Stimulated activated CD4-positive, alpha-beta T cell treated with anti-CD3 and anti-CD28 coated beads, Interleukin-1b, Interleukin-23, amount 100 ng/mL, for 4 hours (primary cell): Measurements from ENCODE around the gene SLX9.
A peak's percentile ranks its signal among the peaks of the same experiment; 100 is the strongest.

Experiments
- DNase-seq, 2 donors: peaks; one replicate each; pipeline ENCODE4 v3.0.0-alpha.2; 2020; ENCODE audit warnings: low read depth in 2 of 2

Gene SLX9

DNA sequence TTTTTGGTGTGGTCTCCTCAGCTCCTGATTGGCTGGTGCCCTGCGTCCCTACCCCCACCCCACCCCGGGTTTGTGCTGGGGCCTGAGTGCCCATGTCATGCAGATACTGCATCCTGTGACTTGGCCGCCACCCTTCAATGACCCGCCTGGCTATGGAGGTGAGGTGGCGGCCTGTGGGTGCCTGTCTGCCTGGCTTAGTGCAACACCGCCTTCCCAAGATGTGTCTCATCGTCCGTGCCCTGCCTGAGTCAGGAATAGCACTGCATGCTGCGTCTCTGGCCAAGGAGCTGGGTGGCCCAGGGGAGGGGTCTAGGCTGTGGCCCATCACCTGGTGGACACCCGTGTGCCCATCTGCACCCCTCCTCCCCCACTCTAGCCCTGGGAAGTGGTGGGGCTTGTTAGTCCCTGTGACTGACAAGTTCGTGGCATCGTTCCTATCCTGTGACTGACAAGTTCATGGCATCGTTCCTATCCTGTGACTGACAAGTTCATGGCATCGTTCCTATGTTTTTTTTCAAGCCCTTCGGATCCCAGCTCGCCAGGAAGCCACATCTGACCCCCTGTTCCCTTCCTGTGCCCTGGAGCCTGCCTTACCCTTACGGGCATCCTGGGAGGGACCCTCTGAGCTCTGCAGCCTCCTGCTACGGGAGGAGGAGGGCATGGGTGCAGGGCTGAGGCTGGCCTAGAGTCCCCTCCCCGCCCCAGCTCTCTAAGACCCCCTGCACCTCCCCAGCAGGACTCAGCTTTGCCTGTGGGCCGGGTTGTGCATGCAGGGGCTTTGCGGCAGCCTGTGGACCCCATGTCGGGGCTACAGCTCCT lies 7.5 kb downstream of the SLX9 start:
- no peak for DNase-seq

DNA sequence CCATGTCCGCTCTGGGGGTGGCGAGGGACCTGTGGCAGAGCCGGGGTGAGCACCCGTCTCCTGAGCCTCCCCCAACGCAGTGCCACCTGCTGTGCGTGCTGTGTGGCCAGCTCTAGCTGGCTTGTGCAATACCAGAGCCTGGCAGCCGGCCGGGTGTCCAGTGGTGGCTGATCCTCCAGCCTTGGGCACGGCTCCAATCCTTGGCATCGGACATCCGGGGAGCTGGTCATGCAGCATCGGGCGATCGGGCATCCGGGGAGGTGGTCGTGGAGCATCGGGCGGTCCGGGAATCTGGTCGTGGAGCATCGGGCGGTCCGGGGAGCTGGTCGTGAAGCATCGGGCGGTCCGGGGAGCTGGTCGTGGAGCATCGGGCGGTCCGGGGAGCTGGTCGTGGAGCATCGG lies 8.1 kb downstream of the SLX9 start:
- DNase-seq = no peak

DNA sequence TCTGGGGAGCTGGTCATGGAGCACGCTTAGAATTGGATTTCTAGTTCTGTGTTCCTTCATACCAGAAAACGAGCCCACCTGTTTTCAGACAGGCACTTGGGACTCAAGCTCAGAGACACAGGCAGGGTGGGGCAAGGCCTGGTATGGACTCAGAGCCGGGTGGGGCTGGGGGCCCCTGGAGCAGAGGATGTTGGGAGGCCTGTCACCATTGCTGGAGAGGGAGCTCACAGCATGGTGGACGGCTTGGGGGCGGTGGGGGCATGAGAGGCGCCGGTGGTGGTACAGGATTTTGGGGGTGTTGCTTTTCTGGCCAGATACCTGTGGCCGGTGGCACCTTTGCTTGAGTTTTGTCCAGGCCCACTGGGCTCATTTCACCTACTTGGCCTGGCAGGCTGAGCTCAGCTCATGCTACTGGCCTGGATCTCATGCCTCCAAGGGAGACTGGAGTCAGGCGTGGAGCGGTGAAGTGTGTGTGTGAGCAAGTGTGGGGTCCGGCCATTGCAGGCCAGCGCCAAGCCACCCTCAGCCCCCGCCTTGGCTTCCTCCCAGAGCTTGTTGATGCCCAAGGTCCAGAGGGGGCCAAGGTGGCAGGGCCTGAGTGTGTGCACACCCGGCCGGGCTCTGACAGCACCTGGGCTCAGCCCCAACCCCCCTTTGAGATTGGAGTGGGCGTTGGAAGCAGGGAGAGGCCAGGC lies 8.7 kb downstream of the SLX9 start:
- DNase-seq = no peak

DNA sequence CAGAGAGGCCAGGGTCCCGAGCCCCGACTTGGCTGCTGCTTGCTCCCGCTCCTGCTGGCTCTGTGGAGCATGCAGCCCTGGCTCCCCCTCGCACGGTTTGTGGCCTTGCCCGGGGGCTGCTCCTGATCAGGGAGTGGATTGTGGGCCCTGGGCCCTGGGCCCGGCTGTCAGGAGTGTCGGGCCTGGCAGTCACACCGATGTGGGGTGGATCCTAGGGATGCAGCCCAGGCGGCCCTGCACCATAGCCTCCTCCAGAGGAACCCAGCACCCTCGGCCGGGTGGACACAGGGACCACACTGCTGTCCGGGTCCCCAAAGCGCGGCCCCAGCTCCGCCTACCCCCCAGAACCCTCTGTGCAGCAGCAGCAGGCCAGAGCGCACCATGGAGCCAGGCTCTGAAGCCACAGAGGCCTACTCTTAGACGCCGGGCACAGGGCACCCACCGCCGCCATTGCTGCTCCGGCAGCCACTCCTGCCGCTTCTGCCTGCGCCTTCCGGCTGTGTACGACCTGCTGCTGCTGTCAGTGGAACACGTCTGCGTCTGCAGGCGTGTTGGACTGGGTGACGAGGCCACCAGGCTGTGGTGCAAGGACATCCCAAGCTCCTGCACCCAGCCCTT lies 9.4 kb downstream of the SLX9 start:
- no peak for DNase-seq

DNA sequence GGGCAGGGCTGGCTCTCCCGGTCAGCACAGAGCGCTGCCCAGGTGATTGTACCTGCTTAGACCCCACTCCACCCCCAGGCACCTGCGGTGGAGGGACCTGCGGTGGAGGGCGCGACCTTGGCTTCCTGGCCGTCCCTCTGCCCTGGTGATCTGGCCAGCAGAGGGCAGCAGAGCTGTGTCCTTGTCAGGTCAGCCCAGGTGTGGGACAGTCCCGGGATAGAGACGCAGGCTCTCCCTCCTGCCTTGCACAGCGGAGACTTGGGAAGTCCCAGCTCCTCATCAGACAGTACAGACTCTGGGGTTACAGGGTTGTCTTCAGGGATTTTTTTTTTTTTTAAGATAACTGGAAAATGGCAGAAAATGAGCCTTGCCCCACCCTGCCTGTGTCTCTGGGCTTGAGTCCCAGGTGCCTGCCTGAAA lies 10.0 kb downstream of the SLX9 start:
- DNase-seq = peak; percentile 78 to 80

DNA sequence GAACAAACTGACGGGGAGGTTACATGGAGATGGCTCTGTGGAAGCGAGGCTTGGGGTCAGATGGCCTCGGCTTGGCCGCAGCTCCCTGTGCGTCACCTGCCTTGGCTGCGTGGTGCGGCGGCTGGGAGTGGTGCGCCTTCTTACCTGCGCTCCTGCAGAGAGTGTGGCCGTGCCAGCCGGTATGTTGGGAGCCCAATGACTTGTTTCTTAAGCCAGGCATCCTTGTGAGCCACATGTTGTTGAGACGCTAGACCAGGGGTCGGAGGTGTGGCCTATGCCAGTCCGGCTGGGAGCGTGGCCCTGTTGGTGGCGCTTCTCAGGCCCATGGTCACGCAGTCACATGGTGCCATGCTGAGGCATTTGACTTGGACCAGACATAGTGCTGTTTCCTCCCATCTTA lies 10.5 kb downstream of the SLX9 start:
- DNase-seq = no peak

DNA sequence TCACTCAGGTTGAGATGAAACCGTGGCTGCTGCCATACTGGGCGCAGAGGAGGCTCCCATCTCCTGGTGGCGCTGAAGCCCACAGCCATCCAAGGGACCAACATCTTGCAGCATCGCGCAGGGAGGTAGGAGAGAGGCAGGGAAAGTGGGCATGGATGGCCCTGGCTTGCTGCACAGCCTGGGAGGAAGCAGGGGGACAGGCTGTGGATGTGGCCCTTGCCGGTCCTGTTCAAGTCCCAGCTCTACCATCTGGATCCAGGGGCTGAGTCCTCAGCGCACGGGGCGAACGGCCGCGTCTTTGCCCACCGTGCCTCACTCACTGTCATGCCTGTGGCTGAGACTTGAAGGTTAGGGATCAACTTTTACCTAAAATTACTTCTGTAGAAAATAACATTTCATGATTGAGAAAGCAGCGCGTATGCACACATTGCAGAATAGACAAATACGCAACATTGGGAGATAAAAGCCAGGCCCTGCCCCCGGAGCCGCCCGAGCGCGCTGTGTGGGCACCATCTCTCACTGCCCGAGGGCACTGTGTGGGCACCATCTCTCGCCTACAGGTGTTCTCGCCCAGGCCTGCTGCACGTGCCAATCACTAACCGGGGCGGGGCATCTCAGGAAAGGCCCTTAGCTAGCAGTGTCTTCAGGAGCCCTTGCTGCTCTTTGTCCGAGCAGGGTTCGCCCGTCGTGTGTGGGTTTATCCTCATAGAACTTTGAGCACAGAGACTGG lies 11.5 kb downstream of the SLX9 start:
- no peak for DNase-seq

DNA sequence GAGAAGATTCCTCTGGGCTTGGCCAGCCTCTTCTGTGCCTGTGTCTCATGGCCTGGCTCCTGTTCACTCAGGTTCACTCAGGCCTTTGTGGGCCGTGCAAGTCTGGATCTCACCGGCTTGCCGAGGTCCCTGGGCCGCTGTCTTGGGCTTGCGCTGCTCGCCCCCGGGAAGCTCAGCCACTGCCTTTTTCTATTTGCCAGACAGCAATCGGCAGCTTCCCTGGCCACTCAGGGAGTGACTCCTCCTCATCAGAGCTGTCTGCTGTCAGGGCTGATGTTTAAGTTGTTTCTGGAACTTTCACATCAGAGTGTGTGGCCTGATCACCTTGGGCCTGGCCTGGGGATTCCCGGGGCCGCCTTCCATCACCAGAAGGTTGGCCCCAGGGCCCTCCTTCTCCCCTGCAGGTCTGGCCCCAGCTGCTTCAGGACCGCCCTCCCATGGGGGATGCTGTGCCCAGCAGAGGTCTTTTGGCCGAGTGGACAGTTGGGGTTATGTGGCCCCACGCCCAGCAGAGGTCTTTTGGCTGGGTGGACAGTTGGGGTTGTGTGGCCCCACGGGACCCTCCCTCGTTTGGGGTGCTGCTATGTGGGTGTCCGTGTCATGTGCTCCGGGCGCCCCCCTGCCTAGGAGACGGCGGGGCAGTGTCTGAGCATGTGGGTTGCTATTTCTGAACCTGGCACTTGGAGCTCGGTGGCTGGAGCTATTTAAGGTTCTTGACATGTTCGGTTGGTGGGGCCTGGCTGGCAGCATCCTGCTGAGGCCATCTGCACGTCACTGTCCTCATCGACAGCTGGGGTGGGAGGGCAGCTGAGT lies 12.5 kb downstream of the SLX9 start:
- DNase-seq = no peak

DNA sequence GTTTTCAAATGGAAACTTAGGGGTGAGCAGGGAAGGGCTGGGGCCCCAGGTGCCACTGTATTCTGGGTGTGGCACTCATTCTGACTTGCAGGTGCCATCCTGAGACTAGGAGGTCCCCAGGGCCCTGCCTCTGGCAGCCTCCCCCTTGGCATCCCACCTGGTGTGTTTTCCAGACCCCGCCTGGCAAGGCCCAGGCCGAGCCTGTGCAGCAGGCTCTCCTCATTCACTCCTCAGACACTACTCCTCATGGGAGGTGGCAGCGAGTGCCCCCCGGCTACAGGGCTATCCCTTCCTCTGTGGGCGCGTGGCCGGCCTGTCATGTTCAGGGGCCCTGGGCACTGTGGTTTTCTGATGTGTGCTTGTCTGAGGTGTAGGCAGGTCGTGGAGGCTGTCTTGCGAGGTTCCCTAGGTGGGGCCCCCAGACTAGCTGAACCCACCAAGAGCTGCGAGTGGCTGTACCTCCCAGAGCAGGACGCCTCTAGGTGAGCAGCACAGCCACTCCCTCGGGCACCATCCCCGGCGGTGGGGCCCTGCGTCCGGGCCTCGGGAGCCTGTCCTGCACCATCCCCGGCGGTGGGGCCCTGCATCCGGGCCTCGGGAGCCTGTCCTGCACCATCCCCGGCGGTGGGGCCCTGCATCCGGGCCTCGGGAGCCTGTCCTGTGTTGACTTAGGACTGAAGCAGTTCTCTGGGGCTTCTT lies 13.2 kb downstream of the SLX9 start:
- no peak for DNase-seq

DNA sequence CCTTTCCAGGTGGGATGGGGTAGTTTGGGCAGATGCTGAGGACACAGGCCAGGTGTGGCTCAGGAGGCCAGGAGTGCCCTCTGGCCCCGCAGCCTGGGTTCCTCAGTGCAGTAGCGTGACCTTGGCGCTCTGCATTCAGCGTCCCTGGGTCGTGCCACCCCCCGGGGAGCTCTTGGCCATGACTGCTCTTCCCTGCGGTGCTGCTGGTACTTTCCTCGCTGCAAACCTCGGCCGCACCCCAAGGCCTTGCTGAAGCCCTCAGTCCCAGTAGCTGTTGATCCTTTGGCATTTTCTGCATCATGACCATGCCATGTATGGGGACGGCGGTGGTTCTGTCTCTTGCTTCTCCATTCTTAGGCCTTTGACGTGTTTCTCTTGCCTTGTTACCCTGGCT lies 13.8 kb downstream of the SLX9 start:
- DNase-seq = no peak

DNA sequence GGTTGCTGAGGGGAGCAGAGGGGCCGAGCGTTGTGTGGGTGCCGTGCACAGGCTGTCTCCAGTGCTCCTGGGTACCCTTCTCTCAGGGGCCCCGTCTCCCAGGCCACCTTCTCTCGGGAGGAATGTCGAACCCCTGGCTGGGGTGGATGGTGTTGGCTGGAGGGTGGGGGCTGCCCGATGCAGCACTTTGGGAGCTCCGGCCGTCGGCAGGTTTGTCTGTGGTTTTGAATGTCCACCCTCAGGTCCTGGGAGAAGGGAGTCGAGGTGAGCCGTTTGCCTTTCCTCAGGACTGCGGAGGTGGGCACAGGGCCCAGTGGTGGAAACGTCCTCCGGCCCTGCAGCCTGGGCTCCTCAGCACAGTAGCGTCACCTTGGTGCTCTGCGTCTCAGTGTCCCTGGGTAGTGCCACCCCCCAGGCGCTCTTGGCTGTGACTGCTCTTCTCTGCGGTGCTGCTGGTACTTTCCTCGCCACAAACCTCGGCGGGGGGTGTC lies 14.5 kb downstream of the SLX9 start:
- no peak for DNase-seq

DNA sequence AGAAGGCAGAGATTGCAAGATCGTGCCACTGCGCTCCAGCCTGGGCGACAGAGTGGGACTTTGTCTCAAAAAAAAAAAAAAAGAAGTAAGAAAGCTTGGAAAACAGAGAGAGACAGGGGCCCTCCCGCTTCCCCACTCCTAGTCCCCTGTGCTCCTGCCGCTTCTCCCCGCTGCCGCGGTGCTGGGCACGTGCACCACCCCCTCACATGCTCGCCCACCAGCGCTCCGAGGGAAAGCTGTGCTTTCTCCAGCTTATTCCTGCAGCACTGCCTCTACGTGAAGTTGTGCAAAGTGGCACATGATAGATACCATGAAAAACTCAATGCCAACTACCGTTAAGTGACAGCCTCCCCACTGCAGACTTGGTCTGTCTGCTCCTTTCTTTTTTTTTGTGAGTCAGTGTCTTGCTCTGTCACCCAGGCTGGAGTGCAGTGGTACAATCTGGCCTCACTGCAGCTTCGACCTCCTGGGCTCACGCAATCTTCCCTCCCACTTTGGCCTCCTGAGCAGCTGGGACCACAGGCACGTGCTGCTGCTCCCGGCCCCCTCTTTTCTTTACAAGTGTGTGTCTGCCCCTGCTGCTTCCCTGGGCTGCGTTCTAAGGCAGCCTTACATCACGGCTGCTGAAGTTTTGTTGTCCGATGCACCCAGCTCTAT lies 15.4 kb downstream of the SLX9 start:
- DNase-seq = no peak

DNA sequence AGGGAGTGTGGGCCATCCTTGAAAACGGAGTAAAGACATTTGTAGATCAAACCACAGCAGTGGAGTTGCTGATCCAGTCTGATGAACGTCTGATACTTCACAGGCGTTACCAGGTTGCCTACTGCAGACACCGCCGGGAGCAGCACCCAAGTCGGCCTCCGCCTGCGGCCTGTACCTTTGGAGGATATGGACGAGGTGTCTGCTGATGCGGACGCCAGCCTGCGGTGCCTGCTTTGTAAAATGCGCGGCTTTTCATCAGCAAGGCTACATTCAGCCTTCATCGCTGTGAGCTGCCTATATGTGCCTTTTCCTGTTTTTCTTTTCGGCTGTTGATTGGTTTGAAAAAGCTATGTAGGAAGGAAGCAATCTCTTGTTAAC lies 16.0 kb downstream of the SLX9 start:
- DNase-seq = no peak

DNA sequence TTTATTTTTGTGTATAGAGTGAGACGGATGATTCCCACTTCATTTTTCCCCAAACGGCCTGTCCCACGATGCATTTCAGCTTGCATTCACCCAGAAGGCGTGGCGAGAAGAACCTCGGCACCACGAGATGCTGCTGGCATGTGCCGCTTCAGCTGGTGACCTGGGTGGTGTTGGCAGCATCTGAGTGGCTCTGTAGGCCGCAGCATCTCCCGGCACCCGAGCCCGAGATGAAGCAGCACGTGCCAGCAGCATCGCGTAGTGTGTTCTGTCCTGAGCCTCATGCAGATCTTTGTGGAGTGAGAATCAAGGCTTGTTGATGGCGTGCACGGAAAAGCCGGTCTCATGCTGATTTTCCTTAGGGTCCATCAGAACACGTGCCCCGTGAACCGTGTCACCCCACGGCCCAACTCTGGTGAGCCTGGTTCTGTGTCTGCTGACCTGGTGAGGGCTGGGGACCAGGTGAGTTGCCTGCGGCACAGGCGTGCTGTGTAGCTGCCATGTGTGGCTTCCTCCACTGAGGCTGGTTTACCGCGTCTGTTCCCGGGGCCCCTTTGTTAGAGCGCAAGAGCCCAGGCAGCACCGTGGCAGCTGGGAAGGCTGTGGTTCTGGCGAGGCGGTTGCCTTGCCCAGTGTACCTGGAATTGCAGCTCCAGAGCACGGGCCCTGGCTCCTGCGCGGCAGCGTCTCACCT lies 16.7 kb downstream of the SLX9 start:
- DNase-seq = no peak

DNA sequence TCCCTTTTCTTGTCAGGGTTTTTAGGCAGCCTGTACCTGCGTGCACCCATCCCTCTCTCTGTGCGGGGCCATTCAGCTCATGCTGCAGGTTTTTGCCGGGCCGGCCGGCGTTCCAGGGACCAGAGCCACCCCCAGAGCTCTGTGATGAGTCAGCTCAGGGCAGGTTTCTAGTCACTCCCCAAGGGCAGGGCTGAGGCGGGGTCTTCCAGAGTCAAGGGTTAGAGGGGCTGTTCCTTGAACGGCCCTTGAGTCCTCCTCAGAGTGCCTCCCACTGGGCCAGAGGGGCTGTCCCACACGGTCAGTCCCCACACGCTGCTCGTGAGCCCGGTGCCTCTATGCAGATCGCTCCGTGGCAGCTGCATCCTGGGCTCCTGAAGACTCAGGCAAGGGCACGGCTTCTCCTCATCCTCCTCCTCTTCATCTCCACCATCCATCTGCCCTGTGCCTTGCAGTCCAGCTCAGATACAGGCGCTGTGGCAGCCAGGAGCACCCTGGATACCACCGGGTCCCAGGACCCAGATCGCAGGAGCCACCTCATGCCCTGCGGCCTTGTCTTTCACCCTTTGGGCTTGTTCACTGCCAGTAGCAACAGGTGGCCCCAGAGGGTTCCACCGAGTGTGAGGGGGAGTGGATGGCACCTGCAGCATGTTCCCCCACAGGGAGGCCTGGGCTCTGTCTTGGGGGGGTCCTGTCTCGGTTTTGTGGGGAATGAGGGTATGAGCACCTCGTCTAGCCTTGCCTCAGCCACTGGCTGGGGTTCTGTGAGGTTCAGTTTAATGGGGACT lies 17.4 kb downstream of the SLX9 start:
- no peak for DNase-seq

DNA sequence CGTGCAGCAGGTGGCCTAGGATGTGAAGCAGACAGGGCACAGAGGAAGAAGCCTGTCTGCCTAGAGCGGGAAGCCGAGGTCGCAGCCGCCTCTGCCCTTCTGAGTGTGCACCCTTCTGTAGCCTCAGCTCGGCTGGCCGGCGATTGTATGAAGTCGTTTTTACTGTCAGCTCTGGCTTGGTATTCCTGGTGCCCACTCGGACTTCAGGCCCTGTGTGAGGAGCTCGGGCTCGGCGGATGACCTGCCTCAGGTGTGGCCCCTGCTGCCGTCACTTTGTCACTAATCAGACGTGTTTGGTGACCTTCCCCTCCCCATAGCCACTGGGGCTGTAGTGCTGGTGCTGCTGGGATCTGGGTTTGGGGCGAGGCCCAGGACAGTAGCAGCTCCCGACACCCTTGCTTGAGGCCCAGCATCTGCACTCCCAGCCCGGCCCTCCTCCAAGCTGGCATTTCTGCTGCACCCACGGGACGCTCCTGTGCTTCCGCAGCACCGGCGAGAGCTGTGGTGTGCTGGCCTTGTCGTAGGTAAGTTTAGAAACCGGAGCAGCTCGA lies 18.1 kb downstream of the SLX9 start:
- DNase-seq = no peak

DNA sequence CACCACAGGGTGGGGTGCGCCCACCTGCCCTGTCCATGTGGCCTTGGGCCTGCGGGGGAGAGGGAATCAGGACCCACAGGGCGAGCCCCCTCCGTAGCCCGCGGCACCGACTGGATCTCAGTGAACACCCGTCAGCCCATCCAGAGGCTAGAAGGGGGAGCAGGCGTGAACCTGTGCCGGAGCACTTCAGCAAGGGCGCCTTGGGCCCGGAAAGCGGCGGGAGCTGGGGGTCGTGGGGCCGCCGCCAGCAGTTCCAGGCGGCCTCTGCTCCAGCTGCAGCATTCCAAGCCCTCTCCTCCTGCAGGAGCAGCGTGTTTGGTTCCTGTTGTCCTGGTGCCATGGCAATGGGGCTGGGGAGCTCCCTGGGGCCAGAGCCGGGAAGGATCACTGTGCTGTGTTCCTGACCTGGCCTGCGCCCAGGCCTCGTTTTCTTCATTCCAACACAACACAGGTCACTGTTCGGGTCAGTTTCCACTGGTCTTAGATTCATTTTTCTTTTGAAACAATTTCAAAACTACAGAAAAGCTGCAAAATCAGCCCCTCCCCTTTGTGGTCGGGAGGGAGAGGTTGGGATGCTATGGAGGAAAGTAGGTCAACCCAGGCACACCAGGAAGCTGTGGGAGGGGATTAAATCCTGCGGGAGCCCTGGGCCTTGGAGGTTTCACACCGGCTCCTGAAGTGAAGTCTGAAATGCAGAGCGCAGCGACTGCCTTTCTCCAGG lies 18.8 kb downstream of the SLX9 start:
- DNase-seq = no peak
